CD14-positive monocyte (primary cell): ENCODE data around the gene RAB32. TPM values are rescaled to one million over a fixed set of nuclear protein-coding genes. Genes with fewer than 3 reads are reported as not detected.
A peak's percentile ranks its signal among the peaks of the same experiment; 100 is the strongest.

Experiments
- DNase-seq, 3 donors: peaks; one replicate each; pipeline ENCODE4 v3.0.0-alpha.2; 2011 to 2022
- H2AFZ ChIP-seq: 2 replicates; pipeline ENCODE4 v1.6.0; 2012; ENCODE audit warnings: mild to moderate bottlenecking, low read depth, low read length, inconsistent platforms; ENCODE audit not compliant: insufficient read depth, poor library complexity, severe bottlenecking
- H3K27ac ChIP-seq, 2 donors: 1 replicate in 1 of 2; 2 replicates in 1 of 2; pipeline ENCODE4 v1.5.1; 2012 to 2013; ENCODE audit warnings: low read length in 2 of 2, control low read depth in 1 of 2, inconsistent platforms in 1 of 2, low read depth in 1 of 2, mild to moderate bottlenecking in 1 of 2
- H3K27me3 ChIP-seq, 2 donors: one replicate each; pipeline versions ENCODE4 v1.6.0 to v1.6.1; 2011 to 2013; ENCODE audit warnings: low read length in 2 of 2; ENCODE audit not compliant: control insufficient read depth in 2 of 2, insufficient read depth in 2 of 2
- H3K36me3 ChIP-seq, 2 donors: replicated peaks in 1 of 2; 1 replicate in 1 of 2; 2 replicates in 1 of 2; pipeline versions ENCODE4 v1.5.1 to v1.6.1; 2012 to 2013; ENCODE audit warnings: low read length in 2 of 2, control low read depth in 1 of 2, inconsistent platforms in 1 of 2, mild to moderate bottlenecking in 1 of 2; ENCODE audit not compliant: insufficient read depth in 2 of 2, control insufficient read depth in 1 of 2
- H3K4me1 ChIP-seq, 2 donors: 1 replicate in 1 of 2; 2 replicates in 1 of 2; pipeline versions ENCODE4 v1.5.1 to v1.6.1; 2012 to 2013; ENCODE audit warnings: low read length in 2 of 2, control low read depth in 1 of 2, inconsistent platforms in 1 of 2, mild to moderate bottlenecking in 1 of 2, moderate library complexity in 1 of 2; ENCODE audit not compliant: insufficient read depth in 2 of 2, control insufficient read depth in 1 of 2
- H3K4me2 ChIP-seq: replicated peaks from 2 replicates; pipeline ENCODE3; 2012; ENCODE audit warnings: low read length, moderate library complexity, mild to moderate bottlenecking; ENCODE audit not compliant: poor library complexity, severe bottlenecking; ENCODE audit errors: extremely low read depth
- H3K4me3 ChIP-seq, 3 experiments: fragments of 200-600 bp in 1 of 3; sonication (generic) in 1 of 3; replicated peaks in 1 of 3; 1 replicate in 2 of 3; 2 replicates in 1 of 3; pipeline ENCODE4 v1.5.1; 2011 to 2013; ENCODE audit warnings: low read length in 3 of 3, mild to moderate bottlenecking in 3 of 3, control low read depth in 2 of 3, low read depth in 2 of 3, inconsistent platforms in 1 of 3, moderate library complexity in 1 of 3
- H3K79me2 ChIP-seq: 2 replicates; pipeline ENCODE4 v1.6.0; 2012; ENCODE audit warnings: mild to moderate bottlenecking, control low read depth, inconsistent platforms, low read length, moderate library complexity; ENCODE audit not compliant: insufficient read depth
- H3K9ac ChIP-seq: 2 replicates; pipeline ENCODE4 v1.6.0; 2017; ENCODE audit warnings: low read length, mild to moderate bottlenecking; ENCODE audit not compliant: insufficient read depth, poor library complexity, severe bottlenecking
- H3K9me3 ChIP-seq, 2 donors: replicated peaks in 1 of 2; 1 replicate in 1 of 2; 2 replicates in 1 of 2; pipeline versions ENCODE4 v1.5.1 to v1.6.1; 2012 to 2013; ENCODE audit warnings: low read length in 2 of 2, control low read depth in 1 of 2; ENCODE audit not compliant: control insufficient read depth in 1 of 2, insufficient read depth in 1 of 2
- H4K20me1 ChIP-seq: 2 replicates; pipeline ENCODE4 v1.6.0; 2012; ENCODE audit warnings: mild to moderate bottlenecking, low read length, control low read depth, moderate library complexity; ENCODE audit not compliant: insufficient read depth
- H3K27ac Mint-ChIP-seq, 7 donors: one replicate each; pipeline ENCODE4 v1.8.0; 2020; ENCODE audit warnings: mild to moderate bottlenecking in 7 of 7, mixed read lengths in 7 of 7, moderate library complexity in 6 of 7, inconsistent platforms in 2 of 7
- H3K27me3 Mint-ChIP-seq, 3 donors: one replicate each; pipeline ENCODE4 v1.8.0; 2021 to 2022; ENCODE audit warnings: low read depth in 3 of 3, mild to moderate bottlenecking in 3 of 3, mixed read lengths in 3 of 3, moderate library complexity in 3 of 3, inconsistent platforms in 1 of 3
- H3K36me3 Mint-ChIP-seq, 2 donors: one replicate each; pipeline ENCODE4 v1.8.0; 2020; ENCODE audit warnings: mixed read lengths in 2 of 2, inconsistent platforms in 1 of 2, mild to moderate bottlenecking in 1 of 2
- H3K4me1 Mint-ChIP-seq: one replicate; pipeline ENCODE4 v1.8.0; 2020; ENCODE audit warnings: mild to moderate bottlenecking, mixed read lengths
- H3K4me3 Mint-ChIP-seq, 2 donors: one replicate each; pipeline ENCODE4 v1.8.0; 2020; ENCODE audit warnings: mild to moderate bottlenecking in 2 of 2, mixed read lengths in 2 of 2, moderate library complexity in 1 of 2
- H3K9me3 Mint-ChIP-seq, 7 donors: one replicate each; pipeline ENCODE4 v1.8.0; 2020 to 2022; ENCODE audit warnings: mixed read lengths in 7 of 7, mild to moderate bottlenecking in 6 of 7, moderate library complexity in 6 of 7, inconsistent platforms in 2 of 7
- WGBS: methylation state at CpG from one replicate; pipeline ENCODE4 v1.1.5; 2013; ENCODE audit warnings: missing lambda C conversion rate; ENCODE audit not compliant: insufficient coverage; 5-methylcytosine and 5-hydroxymethylcytosine counted together
- intact Hi-C, 2 donors: fragments of 100-400 bp; cut with micrococcal nuclease; formaldehyde crosslinking; loops; one replicate each; pipeline versions ENCODE4 v1.15.0 to v1.15.1; 2023
- polyA plus RNA-seq, 3 donors: library from polyadenylated mRNA; depleted of rRNA in 1 of 3; unstranded in 2 of 3; stranded (reverse) in 1 of 3; fragments of 300-500 nt in 2 of 3; fragments of >200 nt in 1 of 3; fragmentation: Illumina TruSeq in 2 of 3; gene quantifications; 1 replicate in 2 of 3; 2 replicates in 1 of 3; pipeline ENCODE4 v1.2.3, GENCODE V29; 2012 to 2021
- TF ChIP-seq, protein P1 (sequence below): fragments of 200-600 bp; IDR thresholded peaks from one replicate; pipeline ENCODE4 v1.8.0; 2022; ENCODE audit warnings: antibody characterized with exemption, mild to moderate bottlenecking

Gene RAB32
- polyA plus RNA-seq, 3 donors: 82.6 to 588 (median 429) TPM

GRCh38 chr6:146546443-146547043 lies 2.9 kb downstream of the RAB32 start:
- peaks cover 54 to 80% of the 10 kb centered on the region in 2 donors for H3K4me1 ChIP-seq
- Mint-ChIP-seq H3K4me3 (peak overlapping the region; percentile 100), H3K4me1 (peaks cover 68% of the 10 kb centered on the region), H3K9me3 (no peaks in the 10 kb centered on the region), H3K27ac (peak overlapping the region; percentile 93 to 100 (median 100)), H3K27me3 (no peaks in the 10 kb centered on the region), H3K36me3 (peaks cover 31 to 38% of the 10 kb centered on the region in 2 donors)
- H4K20me1 ChIP-seq: peaks cover 48% of the 10 kb centered on the region
- H3K27ac ChIP-seq: peak overlapping the region in 1 of 2 donors; percentile 99
- no CpG with 5 or more reads among the region's 3 CpGs for WGBS
- H3K27me3 ChIP-seq: no peaks in the 10 kb centered on the region
- peak; percentile 51 to 73 (median 69) for DNase-seq
- intact Hi-C loops: loop anchor here in 1 of 2 donors (10.0 kb wide), 1 partner anchor 582 kb away; the partner anchor contains the start of gene SHPRH
- H3K79me2 ChIP-seq: peaks cover 87% of the 10 kb centered on the region
- H3K4me2 ChIP-seq: peak overlapping the region; percentile 96
- TF ChIP-seq, protein P1, sequence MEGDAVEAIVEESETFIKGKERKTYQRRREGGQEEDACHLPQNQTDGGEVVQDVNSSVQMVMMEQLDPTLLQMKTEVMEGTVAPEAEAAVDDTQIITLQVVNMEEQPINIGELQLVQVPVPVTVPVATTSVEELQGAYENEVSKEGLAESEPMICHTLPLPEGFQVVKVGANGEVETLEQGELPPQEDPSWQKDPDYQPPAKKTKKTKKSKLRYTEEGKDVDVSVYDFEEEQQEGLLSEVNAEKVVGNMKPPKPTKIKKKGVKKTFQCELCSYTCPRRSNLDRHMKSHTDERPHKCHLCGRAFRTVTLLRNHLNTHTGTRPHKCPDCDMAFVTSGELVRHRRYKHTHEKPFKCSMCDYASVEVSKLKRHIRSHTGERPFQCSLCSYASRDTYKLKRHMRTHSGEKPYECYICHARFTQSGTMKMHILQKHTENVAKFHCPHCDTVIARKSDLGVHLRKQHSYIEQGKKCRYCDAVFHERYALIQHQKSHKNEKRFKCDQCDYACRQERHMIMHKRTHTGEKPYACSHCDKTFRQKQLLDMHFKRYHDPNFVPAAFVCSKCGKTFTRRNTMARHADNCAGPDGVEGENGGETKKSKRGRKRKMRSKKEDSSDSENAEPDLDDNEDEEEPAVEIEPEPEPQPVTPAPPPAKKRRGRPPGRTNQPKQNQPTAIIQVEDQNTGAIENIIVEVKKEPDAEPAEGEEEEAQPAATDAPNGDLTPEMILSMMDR: no peak
- H2AFZ ChIP-seq: no peak overlapping the region
- H3K36me3 ChIP-seq: peaks cover 21 to 24% of the 10 kb centered on the region in 2 donors
- peak overlapping the region; percentile 61 to 99 (median 96) for H3K4me3 ChIP-seq
- no peaks in the 10 kb centered on the region for H3K9me3 ChIP-seq
- peak overlapping the region; percentile 97 for H3K9ac ChIP-seq

GRCh38 chr6:146547889-146548288 lies 4.3 kb downstream of the RAB32 start:
- H3K27me3 Mint-ChIP-seq: no peaks in the 10 kb centered on the region
- H3K4me3 ChIP-seq: no peak overlapping the region
- peak overlapping the region; percentile 96 for H3K4me2 ChIP-seq
- no CpG with 5 or more reads among the region's 2 CpGs for WGBS
- no peak for DNase-seq
- H3K36me3 ChIP-seq: peaks cover 23 to 29% of the 10 kb centered on the region in 2 donors
- H2AFZ ChIP-seq: no peak overlapping the region
- H3K27ac ChIP-seq: peak overlapping the region in 1 of 2 donors; percentile 47
- intact Hi-C loops: loop anchor here in 1 of 2 donors (10.0 kb wide), 1 partner anchor 583 kb away; the partner anchor contains the start of gene SHPRH
- H3K4me1 Mint-ChIP-seq: peaks cover 69% of the 10 kb centered on the region
- H3K9me3 ChIP-seq: no peaks in the 10 kb centered on the region
- no peak overlapping the region for H3K4me3 Mint-ChIP-seq
- H3K4me1 ChIP-seq: peaks cover 55 to 84% of the 10 kb centered on the region in 2 donors
- H3K27ac Mint-ChIP-seq: peak overlapping the region in 1 of 7 donors; percentile 70
- TF ChIP-seq, protein P1: no peak
- peaks cover 97% of the 10 kb centered on the region for H3K79me2 ChIP-seq
- no peaks in the 10 kb centered on the region for H3K27me3 ChIP-seq
- peaks cover 37 to 49% of the 10 kb centered on the region in 2 donors for H3K36me3 Mint-ChIP-seq
- H4K20me1 ChIP-seq: peaks cover 62% of the 10 kb centered on the region
- H3K9ac ChIP-seq: no peak overlapping the region
- no peaks in the 10 kb centered on the region for H3K9me3 Mint-ChIP-seq
